ENCODE data around the gene MYO7A. TPM values are rescaled to one million over a fixed set of nuclear protein-coding genes. Genes with fewer than 3 reads are reported as not detected.

Gene MYO7A
- total RNA-seq, 2 donors from 2014 or later = 1.4 to 5.0 TPM

- Histone ChIP-seq H3K9me3 (no peaks in the 10 kb centered on the region), H3K4me1 (no peaks in the 10 kb centered on the region), H3K27ac (no peak overlapping the region), H3K36me3 (no peaks in the 10 kb centered on the region), H3K4me3 (no peak overlapping the region), H3K27me3 (no peaks in the 10 kb centered on the region)
- no peak for TF ChIP-seq CTCF (IDR thresholded peaks at IDR 0.05)
- DNase-seq (ENCODE audit: low spot score) = no peak
Observed at GRCh38 chr11:77198440-77198849, 70.4 kb downstream of the MYO7A start.

- TF ChIP-seq CTCF (IDR thresholded peaks at IDR 0.05) = no peak
- H3K27ac ChIP-seq = no peak overlapping the region
- DNase-seq (ENCODE audit: low spot score) = no peak
- H3K9me3 ChIP-seq = no peaks in the 10 kb centered on the region
- H3K4me3 ChIP-seq = no peak overlapping the region
- H3K4me1 ChIP-seq = no peaks in the 10 kb centered on the region
- no peaks in the 10 kb centered on the region for H3K27me3 ChIP-seq
- no peaks in the 10 kb centered on the region for H3K36me3 ChIP-seq
Observed at GRCh38 chr11:77199137-77199745, 71.2 kb downstream of the MYO7A start.

GRCh38 chr11:77200351-77201268, 72.6 kb downstream of the MYO7A start:
- DNase-seq (ENCODE audit: low spot score) = no peak
- Histone ChIP-seq H3K4me3 (no peak overlapping the region), H3K4me1 (no peaks in the 10 kb centered on the region), H3K27me3 (no peaks in the 10 kb centered on the region), H3K36me3 (no peaks in the 10 kb centered on the region), H3K9me3 (no peaks in the 10 kb centered on the region), H3K27ac (no peak overlapping the region)
- no peak for TF ChIP-seq CTCF (IDR thresholded peaks at IDR 0.05)

- no peak overlapping the region for H3K27ac ChIP-seq
- no peaks in the 10 kb centered on the region for H3K36me3 ChIP-seq
- H3K4me3 ChIP-seq = no peak overlapping the region
- no peaks in the 10 kb centered on the region for H3K4me1 ChIP-seq
- H3K9me3 ChIP-seq = no peaks in the 10 kb centered on the region
- no peak for DNase-seq (ENCODE audit: low spot score)
- no peak for TF ChIP-seq CTCF (IDR thresholded peaks at IDR 0.05)
- no peaks in the 10 kb centered on the region for H3K27me3 ChIP-seq
Observed at GRCh38 chr11:77201370-77201769, 73.3 kb downstream of the MYO7A start.

- Histone ChIP-seq H3K9me3 (no peaks in the 10 kb centered on the region), H3K4me1 (no peaks in the 10 kb centered on the region), H3K4me3 (no peak overlapping the region), H3K27ac (no peak overlapping the region), H3K27me3 (no peaks in the 10 kb centered on the region), H3K36me3 (no peaks in the 10 kb centered on the region)
- no peak for TF ChIP-seq CTCF (IDR thresholded peaks at IDR 0.05)
- no peak for DNase-seq (ENCODE audit: low spot score)
Observed at GRCh38 chr11:77201991-77202841, 74.2 kb downstream of the MYO7A start.

Measured in right atrium auricular region (tissue), 2 donors.